IMR-90 (cell line): Measurements from ENCODE around the gene PDGFD. TPM values are rescaled to one million over a fixed set of nuclear protein-coding genes. Genes with fewer than 3 reads are reported as not detected.

Source experiments
- ATAC-seq: fragments of 200-7000 bp; cut with Tn5 transposase; 2 replicates; pipeline ENCODE4 v1.9.1; 2020; ENCODE audit warnings: low read depth, mild to moderate bottlenecking, moderate library complexity
- BruUV-seq: library from RNA; stranded (reverse); fragments of 400-500 nt; replicated peaks from 2 replicates; lab custom pipeline; 2021; lab: Mats Ljungman, UMichigan
- CTCF ChIA-PET: fragments of 300-600 bp; formaldehyde crosslinking; extraction: SDS; loops from one replicate; lab custom pipeline; 2021; ENCODE audit warnings: antibody characterized with exemption; lab: Yijun Ruan, JAX
- POLR2A ChIA-PET: fragments of 300-600 bp; sonication (Branson Sonifier 250); formaldehyde crosslinking; loops from one replicate; lab custom pipeline; 2022; ENCODE audit warnings: antibody characterized with exemption; ENCODE audit not compliant: unreplicated experiment; lab: Charles Lee
- DNase-seq: peaks from one replicate; pipeline ENCODE4 v3.0.0; 2013
- H2AFZ ChIP-seq: replicated peaks from 2 replicates; pipeline ENCODE3; 2013; ENCODE audit warnings: low read length, mild to moderate bottlenecking; ENCODE audit not compliant: poor library complexity
- H2AK5ac ChIP-seq: 2 replicates; pipeline ENCODE4 v1.6.1; 2013; ENCODE audit warnings: low read depth, low read length, inconsistent platforms
- H2AK9ac ChIP-seq: replicated peaks from 2 replicates; pipeline ENCODE3; 2013; ENCODE audit warnings: mild to moderate bottlenecking, low read depth, low read length, moderate library complexity; ENCODE audit not compliant: poor library complexity
- H2BK120ac ChIP-seq: 2 replicates; pipeline ENCODE4 v1.6.1; 2013; ENCODE audit warnings: low read depth, low read length, inconsistent platforms
- H2BK15ac ChIP-seq: 3 replicates; pipeline ENCODE4 v1.6.1; 2013; ENCODE audit warnings: low read depth, low read length, inconsistent platforms
- H2BK20ac ChIP-seq: 2 replicates; pipeline ENCODE4 v1.6.1; 2013; ENCODE audit warnings: low read depth, mild to moderate bottlenecking, inconsistent platforms, low read length, moderate library complexity
- H2BK5ac ChIP-seq: 2 replicates; pipeline ENCODE4 v1.6.1; 2013; ENCODE audit warnings: mild to moderate bottlenecking, low read depth, low read length, inconsistent platforms; ENCODE audit not compliant: poor library complexity, severe bottlenecking
- H3K14ac ChIP-seq: replicated peaks from 2 replicates; pipeline ENCODE4 v1.6.1; 2013; ENCODE audit warnings: low read depth, low read length, inconsistent platforms
- H3K18ac ChIP-seq: 2 replicates; pipeline ENCODE4 v1.6.1; 2013; ENCODE audit warnings: low read depth, low read length, control low read depth
- H3K23ac ChIP-seq: 2 replicates; pipeline ENCODE4 v1.6.1; 2013; ENCODE audit warnings: low read depth, low read length, inconsistent platforms
- H3K27ac ChIP-seq: 2 replicates; pipeline ENCODE4 v1.5.1; 2013; ENCODE audit warnings: mild to moderate bottlenecking, control low read depth, low read length; ENCODE audit not compliant: insufficient read depth
- H3K27me3 ChIP-seq: 2 replicates; pipeline ENCODE4 v1.6.1; 2013; ENCODE audit warnings: low read length; ENCODE audit not compliant: control insufficient read depth, insufficient read depth
- H3K36me3 ChIP-seq: 2 replicates; pipeline ENCODE4 v1.6.1; 2013; ENCODE audit warnings: low read length, mixed read lengths; ENCODE audit not compliant: control insufficient read depth, insufficient read depth
- H3K4ac ChIP-seq: 2 replicates; pipeline ENCODE4 v1.6.1; 2013; ENCODE audit warnings: low read depth, low read length, inconsistent platforms
- H3K4me1 ChIP-seq: 2 replicates; pipeline ENCODE4 v1.6.1; 2013; ENCODE audit warnings: low read length, mixed read lengths; ENCODE audit not compliant: control insufficient read depth, insufficient read depth
- H3K4me2 ChIP-seq: 2 replicates; pipeline ENCODE4 v1.6.1; 2013; ENCODE audit warnings: low read depth, mild to moderate bottlenecking, control low read depth, low read length, moderate library complexity
- H3K4me3 ChIP-seq: 2 replicates; pipeline ENCODE4 v1.5.1; 2013; ENCODE audit warnings: low read depth, mild to moderate bottlenecking, control low read depth, low read length, moderate library complexity; ENCODE audit not compliant: insufficient read depth
- H3K56ac ChIP-seq: 2 replicates; pipeline ENCODE4 v1.6.1; 2013; ENCODE audit warnings: low read length, inconsistent platforms; ENCODE audit not compliant: insufficient read depth; ENCODE audit errors: extremely low read depth
- H3K79me1 ChIP-seq, 2 experiments: 2 replicates each; pipeline ENCODE4 v1.6.1; 2013; ENCODE audit warnings: low read length in 2 of 2, inconsistent platforms in 1 of 2, low read depth in 1 of 2
- H3K9ac ChIP-seq: 2 replicates; pipeline ENCODE4 v1.6.1; 2013; ENCODE audit warnings: low read depth, low read length, control low read depth
- H3K9me1 ChIP-seq: 2 replicates; pipeline ENCODE4 v1.6.1; 2013; ENCODE audit warnings: low read length, inconsistent platforms; ENCODE audit not compliant: insufficient read depth
- H3K9me3 ChIP-seq: 2 replicates; pipeline ENCODE4 v1.6.1; 2013; ENCODE audit warnings: low read length; ENCODE audit not compliant: control insufficient read depth, insufficient read depth
- H4K20me1 ChIP-seq: 2 replicates; pipeline ENCODE4 v1.6.1; 2013; ENCODE audit warnings: low read length, inconsistent platforms; ENCODE audit not compliant: insufficient read depth
- H4K5ac ChIP-seq: 2 replicates; pipeline ENCODE4 v1.6.1; 2013; ENCODE audit warnings: mild to moderate bottlenecking, low read depth, low read length, control low read depth
- H4K8ac ChIP-seq, 2 experiments: 2 replicates each; pipeline ENCODE4 v1.6.1; 2013; ENCODE audit warnings: low read depth in 2 of 2, low read length in 2 of 2, control low read depth in 1 of 2, inconsistent platforms in 1 of 2
- H4K91ac ChIP-seq: 2 replicates; pipeline ENCODE4 v1.6.1; 2013; ENCODE audit warnings: low read depth, low read length, inconsistent platforms; ENCODE audit not compliant: insufficient read depth
- BHLHE40 ChIP-seq: fragments of 150-350 bp; IDR thresholded peaks from 2 replicates; pipeline ENCODE4 v1.6.1; 2016; ENCODE audit warnings: mild to moderate bottlenecking, low read depth, low read length
- CEBPB ChIP-seq: IDR thresholded peaks from 2 replicates; pipeline ENCODE4 v1.6.1; 2012; ENCODE audit warnings: low read depth, low read length, improper control_type of control experiment
- FOS ChIP-seq: fragments of 150-350 bp; IDR thresholded peaks from 2 replicates; pipeline ENCODE4 v1.6.1; 2016; ENCODE audit warnings: low read depth, low read length
- RAD21 ChIP-seq: IDR thresholded peaks from 2 replicates; pipeline ENCODE4 v1.6.1; 2012; ENCODE audit warnings: low read length, improper control_type of control experiment
- RFX5 ChIP-seq: IDR thresholded peaks from 2 replicates; pipeline ENCODE4 v1.8.0; 2012; ENCODE audit warnings: low read depth, mild to moderate bottlenecking, low read length, moderate library complexity
- WGBS, 2 experiments: methylation state at CpG; one replicate each; pipeline versions ENCODE4 v1.1.5 to v1.1.7; 2013; ENCODE audit warnings: missing lambda C conversion rate in 2 of 2; ENCODE audit not compliant: insufficient read length in 1 of 2; ENCODE audit errors: extremely low coverage in 2 of 2; 5-methylcytosine and 5-hydroxymethylcytosine counted together
- dilution Hi-C: fragments of 300-500 bp; cut with HindIII; formaldehyde crosslinking; loops from one replicate; pipeline ENCODE4 v1.14.3; 2018; ENCODE audit warnings: low sequenced_read_pairs; ENCODE audit not compliant: unreplicated experiment
- in situ Hi-C: fragments of 300-500 bp; cut with MboI; formaldehyde crosslinking; loops from 3 replicates; pipeline ENCODE4 v1.14.3; 2019; ENCODE audit warnings: low sequenced_read_pairs, inconsistent platforms, mixed read lengths
- intact Hi-C: fragments of 100-400 bp; cut with micrococcal nuclease; formaldehyde crosslinking; loops from 2 replicates; pipeline ENCODE4 v1.10.0; 2022
- polyA plus RNA-seq, 3 experiments: library from polyadenylated mRNA; depleted of rRNA; stranded (reverse); fragments of >200 nt; gene quantifications; 2 replicates each; pipeline ENCODE4 v1.2.3, GENCODE V29; 2012; ENCODE audit warnings: low replicate concordance in 1 of 3
- total RNA-seq: library from RNA; depleted of rRNA; stranded (reverse); fragments of >200 nt; gene quantifications from 2 replicates; pipeline ENCODE4 v1.2.3, GENCODE V29; 2012
- TF ChIP-seq, protein P1 (sequence below): fragments of 150-350 bp; IDR thresholded peaks from 2 replicates; pipeline ENCODE4 v1.6.1; 2016; ENCODE audit warnings: low read depth, mild to moderate bottlenecking, low read length, moderate library complexity, borderline replicate concordance

PDGFD gene
- total and polyA plus RNA-seq, 2 of the 4 experiments (the other 2 are of a cell fraction), result 2.1 to 3.0 TPM

- no CpG with 5 or more reads among the region's 3 CpGs for WGBS, 2 experiments
- intact Hi-C loops, result no loop called here
- CTCF ChIA-PET, result interaction anchor here (0.9 kb wide), 1 partner anchor 10 kb away, joined by 3 read pairs; no protein-coding TSS in a partner anchor
Measured at GRCh38 chr11:104104664-104105063, 59.3 kb downstream of the PDGFD start.

More at GRCh38 chr11:104104664-104105063, 59.3 kb downstream of the PDGFD start:
- H3K27ac ChIP-seq, result no peak overlapping the region; the same call in 1 of the 2 replicates
- no TSS peak for BruUV-seq
- H2BK120ac ChIP-seq, result peak overlapping the region; percentile 76
- in situ Hi-C loops (no loop called here), dilution Hi-C loops (no loop called here)
- H2AK9ac ChIP-seq, result no peak overlapping the region
- no peak overlapping the region for H3K56ac ChIP-seq
- H3K4me3 ChIP-seq, result no peak overlapping the region
- no peak overlapping the region for H2BK15ac ChIP-seq
- TF ChIP-seq FOS (no peak), RFX5 (no peak), RAD21 (no peak), BHLHE40 (no peak), CEBPB (no peak)
- TF ChIP-seq, protein P1, sequence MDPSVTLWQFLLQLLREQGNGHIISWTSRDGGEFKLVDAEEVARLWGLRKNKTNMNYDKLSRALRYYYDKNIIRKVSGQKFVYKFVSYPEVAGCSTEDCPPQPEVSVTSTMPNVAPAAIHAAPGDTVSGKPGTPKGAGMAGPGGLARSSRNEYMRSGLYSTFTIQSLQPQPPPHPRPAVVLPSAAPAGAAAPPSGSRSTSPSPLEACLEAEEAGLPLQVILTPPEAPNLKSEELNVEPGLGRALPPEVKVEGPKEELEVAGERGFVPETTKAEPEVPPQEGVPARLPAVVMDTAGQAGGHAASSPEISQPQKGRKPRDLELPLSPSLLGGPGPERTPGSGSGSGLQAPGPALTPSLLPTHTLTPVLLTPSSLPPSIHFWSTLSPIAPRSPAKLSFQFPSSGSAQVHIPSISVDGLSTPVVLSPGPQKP, result no peak
- DNase-seq (no peak), ATAC-seq (no peak)
- no peaks in the 10 kb centered on the region for H3K27me3 ChIP-seq
- no peak overlapping the region for H2AK5ac ChIP-seq
- peaks cover 3% of the 10 kb centered on the region; the same call in 1 of the 2 replicates for H3K9me1 ChIP-seq
- H2AFZ ChIP-seq, result no peak overlapping the region
- H3K9me3 ChIP-seq, result no peaks in the 10 kb centered on the region
- no peak overlapping the region for H4K8ac ChIP-seq
- H3K4me2 ChIP-seq, result peak overlapping the region; percentile 62; the same call in 1 of the 2 replicates
- H2BK20ac ChIP-seq, result peak overlapping the region; percentile 59
- H3K18ac ChIP-seq, result peak overlapping the region; percentile 88
- no peak overlapping the region for H3K9ac ChIP-seq
- no peaks in the 10 kb centered on the region for H4K20me1 ChIP-seq
- POLR2A ChIA-PET, result no interaction called here
- no peak overlapping the region for H3K23ac ChIP-seq
- H3K4ac ChIP-seq, result peak overlapping the region; percentile 49; the same call in 1 of the 2 replicates
- H3K4me1 ChIP-seq, result peaks cover 4% of the 10 kb centered on the region
- no peaks in the 10 kb centered on the region for H3K79me1 ChIP-seq
- no peak overlapping the region for H3K14ac ChIP-seq
- H4K91ac ChIP-seq, result no peak overlapping the region
- H3K36me3 ChIP-seq, result no peaks in the 10 kb centered on the region
- peak overlapping the region; percentile 14 for H2BK5ac ChIP-seq
- peak overlapping the region; percentile 57; the same call in 1 of the 2 replicates for H4K5ac ChIP-seq
